ENCODE results near the gene KRT78. TPM values are rescaled to one million over a fixed set of nuclear protein-coding genes. Genes with fewer than 3 reads are reported as not detected.

KRT78 gene
- total and polyA plus RNA-seq, 9 of the 15 experiments (the other 6 are each of a cell fraction or from before 2014, with no cell fraction given), result not detected

DNA sequence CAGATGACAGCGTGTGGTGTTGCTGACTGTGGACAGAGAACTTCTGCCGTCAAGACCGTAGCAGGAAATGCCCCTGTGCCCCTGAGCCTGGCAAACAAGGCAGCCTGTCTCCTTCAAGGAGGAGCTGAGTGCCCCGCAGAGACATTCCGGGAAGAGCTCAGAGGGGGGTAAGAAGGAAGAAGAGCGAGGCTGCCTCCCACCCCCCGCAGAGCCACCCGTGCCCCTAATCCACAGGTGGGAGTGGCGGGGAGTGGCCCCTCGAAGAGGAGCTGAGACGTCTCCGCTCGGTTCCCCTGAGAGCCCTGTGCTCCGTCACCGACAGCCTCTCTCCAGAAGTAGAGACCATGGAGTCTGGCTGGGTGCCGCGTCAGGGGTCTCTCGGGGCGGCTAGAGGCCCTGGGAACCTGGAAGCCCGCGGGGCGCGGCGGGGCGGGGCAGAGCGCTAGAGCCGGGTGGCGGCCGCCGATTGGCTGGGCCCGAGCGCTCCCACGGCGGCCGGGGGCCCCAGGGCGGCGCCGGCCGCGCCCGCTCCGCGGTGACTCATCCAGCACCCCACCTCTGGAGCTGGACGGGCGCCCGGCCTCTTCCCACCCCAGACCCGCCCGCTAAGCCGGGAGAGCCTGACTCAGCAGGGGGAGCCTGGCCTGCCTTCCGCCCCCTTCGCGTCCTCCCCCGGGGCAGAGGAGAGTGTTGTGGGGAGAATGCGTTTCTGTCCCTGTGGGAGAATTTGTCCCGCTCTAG is 25.2 kb upstream of the KRT78 start (continued):
- TF ChIP-seq, protein P1, sequence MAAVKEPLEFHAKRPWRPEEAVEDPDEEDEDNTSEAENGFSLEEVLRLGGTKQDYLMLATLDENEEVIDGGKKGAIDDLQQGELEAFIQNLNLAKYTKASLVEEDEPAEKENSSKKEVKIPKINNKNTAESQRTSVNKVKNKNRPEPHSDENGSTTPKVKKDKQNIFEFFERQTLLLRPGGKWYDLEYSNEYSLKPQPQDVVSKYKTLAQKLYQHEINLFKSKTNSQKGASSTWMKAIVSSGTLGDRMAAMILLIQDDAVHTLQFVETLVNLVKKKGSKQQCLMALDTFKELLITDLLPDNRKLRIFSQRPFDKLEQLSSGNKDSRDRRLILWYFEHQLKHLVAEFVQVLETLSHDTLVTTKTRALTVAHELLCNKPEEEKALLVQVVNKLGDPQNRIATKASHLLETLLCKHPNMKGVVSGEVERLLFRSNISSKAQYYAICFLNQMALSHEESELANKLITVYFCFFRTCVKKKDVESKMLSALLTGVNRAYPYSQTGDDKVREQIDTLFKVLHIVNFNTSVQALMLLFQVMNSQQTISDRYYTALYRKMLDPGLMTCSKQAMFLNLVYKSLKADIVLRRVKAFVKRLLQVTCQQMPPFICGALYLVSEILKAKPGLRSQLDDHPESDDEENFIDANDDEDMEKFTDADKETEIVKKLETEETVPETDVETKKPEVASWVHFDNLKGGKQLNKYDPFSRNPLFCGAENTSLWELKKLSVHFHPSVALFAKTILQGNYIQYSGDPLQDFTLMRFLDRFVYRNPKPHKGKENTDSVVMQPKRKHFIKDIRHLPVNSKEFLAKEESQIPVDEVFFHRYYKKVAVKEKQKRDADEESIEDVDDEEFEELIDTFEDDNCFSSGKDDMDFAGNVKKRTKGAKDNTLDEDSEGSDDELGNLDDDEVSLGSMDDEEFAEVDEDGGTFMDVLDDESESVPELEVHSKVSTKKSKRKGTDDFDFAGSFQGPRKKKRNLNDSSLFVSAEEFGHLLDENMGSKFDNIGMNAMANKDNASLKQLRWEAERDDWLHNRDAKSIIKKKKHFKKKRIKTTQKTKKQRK (IDR thresholded peaks at IDR 0.05; ENCODE audit: borderline replicate concordance, low read depth, low read length), result no peak
- TF ChIP-seq ZNF140 (CRISPR knock-in tag; IDR thresholded peaks at IDR 0.05) (no peak), SETDB1 (IDR thresholded peaks at IDR 0.05; ENCODE audit: low read length) (no peak), GABPA (tag; conservative IDR thresholded peaks at IDR 0.05; ENCODE audit: low read depth) (no peak; the same call in 1 of the 2 replicates), ZNF3 (CRISPR knock-in tag; IDR thresholded peaks at IDR 0.05) (no peak), BHLHE40 (IDR thresholded peaks at IDR 0.05; ENCODE audit: low read length) (peak; percentile 20), ZKSCAN1 (IDR thresholded peaks at IDR 0.05; ENCODE audit: low read depth, low read length) (no peak), ZNF551 (CRISPR knock-in tag; IDR thresholded peaks at IDR 0.05) (no peak), BDP1 (IDR thresholded peaks at IDR 0.05; ENCODE audit: insufficient read depth, insufficient read length) (no peak), JUNB (CRISPR knock-in tag; conservative IDR thresholded peaks at IDR 0.05) (peak; percentile 70; the same call in 1 of the 2 replicates), PHB (CRISPR knock-in tag; IDR thresholded peaks at IDR 0.05) (no peak), ZNF134 (CRISPR knock-in tag; conservative IDR thresholded peaks at IDR 0.05) (no peak), ZNF830 (CRISPR knock-in tag; IDR thresholded peaks at IDR 0.05) (no peak), SRSF1 (IDR thresholded peaks at IDR 0.05; ENCODE audit: low read depth, low read length) (no peak), KLF10 (CRISPR knock-in tag; IDR thresholded peaks at IDR 0.05) (no peak), HDAC6 (IDR thresholded peaks at IDR 0.05; ENCODE audit: low read depth, low read length) (no peak), NFE2 (IDR thresholded peaks at IDR 0.05; ENCODE audit: low read depth) (peak; percentile 91), ZNF263 (CRISPR knock-in tag; IDR thresholded peaks at IDR 0.05; ENCODE audit: borderline replicate concordance) (peak; percentile 38; the same call in 1 of the 2 replicates), HMG20B (CRISPR knock-in tag; IDR thresholded peaks at IDR 0.05) (no peak), GABPB2 (CRISPR knock-in tag; conservative IDR thresholded peaks at IDR 0.05) (no peak), SNRNP70 (optimal IDR thresholded peaks at IDR 0.05; ENCODE audit: low read depth, low read length) (no peak), MEF2A (IDR thresholded peaks at IDR 0.05; ENCODE audit: control insufficient read depth, low read depth, low read length) (no peak), FOS (IDR thresholded peaks at IDR 0.05; ENCODE audit: extremely low read depth, insufficient read length) (peak; percentile 58), NFYB (IDR thresholded peaks at IDR 0.05; ENCODE audit: extremely low read depth, insufficient read length) (no peak), U2AF1 (optimal IDR thresholded peaks at IDR 0.05; ENCODE audit: low read depth, low read length) (no peak), HDAC1 (IDR thresholded peaks at IDR 0.05) (peak in 1 of 2 experiments; percentile 68; a peak in 1 of 4 replicates), PHF21A (IDR thresholded peaks at IDR 0.05; ENCODE audit: borderline replicate concordance, low read depth) (no peak; the same call in 1 of the 2 replicates), IRF2 (CRISPR knock-in tag; IDR thresholded peaks at IDR 0.05) (no peak)
- TF ChIP-seq, protein P2, sequence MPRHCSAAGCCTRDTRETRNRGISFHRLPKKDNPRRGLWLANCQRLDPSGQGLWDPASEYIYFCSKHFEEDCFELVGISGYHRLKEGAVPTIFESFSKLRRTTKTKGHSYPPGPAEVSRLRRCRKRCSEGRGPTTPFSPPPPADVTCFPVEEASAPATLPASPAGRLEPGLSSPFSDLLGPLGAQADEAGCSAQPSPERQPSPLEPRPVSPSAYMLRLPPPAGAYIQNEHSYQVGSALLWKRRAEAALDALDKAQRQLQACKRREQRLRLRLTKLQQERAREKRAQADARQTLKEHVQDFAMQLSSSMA (CRISPR knock-in tag; IDR thresholded peaks at IDR 0.05), result no peak

Data from K562 (cell line).